ENCODE measurements around the gene UQCC5.

- TF ChIP-seq, protein P1, sequence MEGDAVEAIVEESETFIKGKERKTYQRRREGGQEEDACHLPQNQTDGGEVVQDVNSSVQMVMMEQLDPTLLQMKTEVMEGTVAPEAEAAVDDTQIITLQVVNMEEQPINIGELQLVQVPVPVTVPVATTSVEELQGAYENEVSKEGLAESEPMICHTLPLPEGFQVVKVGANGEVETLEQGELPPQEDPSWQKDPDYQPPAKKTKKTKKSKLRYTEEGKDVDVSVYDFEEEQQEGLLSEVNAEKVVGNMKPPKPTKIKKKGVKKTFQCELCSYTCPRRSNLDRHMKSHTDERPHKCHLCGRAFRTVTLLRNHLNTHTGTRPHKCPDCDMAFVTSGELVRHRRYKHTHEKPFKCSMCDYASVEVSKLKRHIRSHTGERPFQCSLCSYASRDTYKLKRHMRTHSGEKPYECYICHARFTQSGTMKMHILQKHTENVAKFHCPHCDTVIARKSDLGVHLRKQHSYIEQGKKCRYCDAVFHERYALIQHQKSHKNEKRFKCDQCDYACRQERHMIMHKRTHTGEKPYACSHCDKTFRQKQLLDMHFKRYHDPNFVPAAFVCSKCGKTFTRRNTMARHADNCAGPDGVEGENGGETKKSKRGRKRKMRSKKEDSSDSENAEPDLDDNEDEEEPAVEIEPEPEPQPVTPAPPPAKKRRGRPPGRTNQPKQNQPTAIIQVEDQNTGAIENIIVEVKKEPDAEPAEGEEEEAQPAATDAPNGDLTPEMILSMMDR (IDR thresholded peaks at IDR 0.05; ENCODE audit: borderline replicate concordance, extremely low read depth, low read length, poor library complexity, severe bottlenecking) = no peak
- TF ChIP-seq EZH2 (IDR thresholded peaks at IDR 0.05; ENCODE audit: borderline replicate concordance, low read depth, low read length, severe bottlenecking) = no peak
Observed at GRCh38 chr3:52563984-52564383, 27.6 kb downstream of the UQCC5 start.
